GM18519 (cell line): ENCODE data around the gene METTL22.

Experiments
- ATAC-seq: cut with Tn5 transposase; IDR thresholded peaks from one replicate; pipeline ENCODE4 v1.9.1; 2021; ENCODE audit warnings: mild to moderate bottlenecking, moderate library complexity; ENCODE audit not compliant: unreplicated experiment, low FRiP score

METTL22 gene

DNA sequence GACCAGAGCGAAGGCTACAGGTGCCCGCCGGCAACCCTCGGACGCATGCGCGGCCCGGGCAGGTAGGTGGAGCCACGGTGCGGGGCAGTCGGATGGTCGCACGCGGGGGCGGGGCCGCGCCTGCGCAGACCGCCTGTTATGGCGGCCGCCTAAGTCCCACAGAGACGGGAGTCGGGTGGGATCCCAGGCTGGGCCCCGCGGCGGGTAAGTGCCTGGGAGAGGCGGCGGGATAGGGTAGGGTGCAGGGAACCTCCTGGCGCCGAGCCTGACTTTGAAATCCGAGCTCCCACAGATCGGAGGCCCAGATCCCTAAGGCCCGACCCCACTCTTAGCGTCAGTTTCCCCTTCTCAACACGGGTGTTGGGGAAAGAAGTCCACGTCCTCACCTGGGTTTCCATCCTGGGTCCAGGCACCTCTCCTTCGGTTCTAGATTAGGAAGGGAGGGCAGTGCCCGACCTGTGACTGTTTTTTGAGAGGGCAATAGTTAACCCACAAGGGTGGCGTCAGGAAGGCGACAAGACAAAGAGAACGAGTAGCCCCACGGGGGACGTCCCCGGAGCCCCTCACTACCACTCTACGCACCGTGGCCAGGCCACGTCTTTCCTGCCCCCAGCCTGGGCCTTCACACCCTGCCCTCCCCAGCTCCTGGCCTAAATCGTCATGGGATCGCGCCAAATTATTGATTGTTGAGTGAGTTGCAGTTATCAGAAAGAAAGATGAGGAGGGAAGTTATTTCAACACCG is at the start of gene METTL22:
METTL22 (plus strand) TSS at position 127 of the 743 bp plus-strand sequence. CDS start 3,968 bp downstream, outside the sequence.
- ATAC-seq, result peak; percentile 88

DNA sequence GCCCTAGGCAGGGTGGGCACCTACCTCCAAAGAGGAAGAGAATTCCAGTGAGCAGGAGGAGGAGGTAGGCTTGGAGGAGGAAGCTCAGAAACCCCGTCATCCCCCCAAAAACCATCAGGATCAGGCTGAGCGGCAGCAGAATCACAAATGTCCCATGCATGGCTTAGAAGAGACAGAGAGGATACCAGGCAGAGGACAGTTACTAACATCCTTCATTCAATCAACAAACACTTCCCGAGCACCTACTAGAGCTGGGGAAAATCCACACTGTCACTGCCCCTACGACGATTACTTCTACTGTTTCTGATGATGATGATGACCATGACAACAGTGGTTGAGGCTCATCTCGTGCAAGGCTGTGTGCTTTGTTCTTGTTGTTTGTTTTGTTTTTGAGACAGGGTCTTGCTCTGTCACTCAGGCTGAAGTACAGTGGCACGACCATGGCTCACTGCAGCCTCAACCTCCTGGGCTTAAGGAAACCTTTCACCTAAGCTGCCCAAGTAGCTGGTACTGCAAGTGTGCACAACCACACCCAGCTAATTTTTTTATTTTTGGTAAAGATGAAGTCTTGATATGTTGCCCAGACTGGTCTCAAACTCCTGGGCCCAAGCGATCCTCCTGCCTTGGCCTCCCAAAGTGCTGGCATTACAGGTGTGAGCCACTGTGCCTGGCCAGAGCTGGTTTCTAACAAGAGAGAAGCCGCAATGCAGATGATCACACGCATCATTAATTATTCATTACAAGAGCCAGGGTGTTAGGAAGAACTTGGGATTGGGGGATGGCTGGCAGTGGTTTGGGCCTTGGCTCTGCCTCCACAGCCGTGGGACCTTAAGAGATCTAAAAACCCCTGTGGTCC is 49.2 kb upstream of the METTL22 start:
- ATAC-seq, result no peak

DNA sequence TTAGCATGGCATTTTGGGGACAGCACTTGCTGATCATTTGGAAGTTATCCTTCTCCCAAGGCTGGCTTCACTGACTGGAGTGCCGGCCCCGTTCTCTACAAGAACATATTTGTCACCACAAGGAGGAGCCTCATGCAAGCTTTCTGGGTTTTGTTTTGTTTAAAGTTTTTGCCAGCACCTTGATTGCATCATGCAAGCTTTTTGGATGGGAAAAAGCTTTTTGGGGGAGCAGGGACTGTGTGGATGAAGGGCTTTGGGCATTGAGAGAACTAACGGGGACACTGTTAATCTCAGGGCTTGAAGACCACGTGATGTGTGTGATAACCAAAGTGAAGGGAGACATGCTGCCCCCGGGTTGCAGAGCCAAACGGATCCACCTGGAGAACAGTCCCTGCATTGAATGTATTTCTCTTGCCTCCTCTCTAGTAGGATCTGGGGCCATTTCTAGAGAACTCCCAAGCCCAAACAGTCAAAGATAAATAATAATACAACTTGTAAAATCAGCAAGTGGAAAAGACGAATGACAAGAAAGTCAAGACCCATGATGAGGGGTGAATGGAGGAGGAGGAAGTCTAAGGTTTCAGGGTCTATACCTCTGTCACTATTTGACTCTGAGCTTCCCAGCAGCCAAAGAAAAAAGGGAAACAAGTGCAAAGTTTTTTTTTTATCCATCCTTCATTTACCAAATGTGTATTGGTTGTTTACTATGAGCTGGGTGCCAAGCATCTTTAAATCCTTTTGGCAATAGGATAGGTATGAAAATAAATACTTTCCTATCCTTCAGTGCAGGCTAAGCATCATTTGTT is 48.4 kb upstream of the METTL22 start:
- ATAC-seq, result no peak

DNA sequence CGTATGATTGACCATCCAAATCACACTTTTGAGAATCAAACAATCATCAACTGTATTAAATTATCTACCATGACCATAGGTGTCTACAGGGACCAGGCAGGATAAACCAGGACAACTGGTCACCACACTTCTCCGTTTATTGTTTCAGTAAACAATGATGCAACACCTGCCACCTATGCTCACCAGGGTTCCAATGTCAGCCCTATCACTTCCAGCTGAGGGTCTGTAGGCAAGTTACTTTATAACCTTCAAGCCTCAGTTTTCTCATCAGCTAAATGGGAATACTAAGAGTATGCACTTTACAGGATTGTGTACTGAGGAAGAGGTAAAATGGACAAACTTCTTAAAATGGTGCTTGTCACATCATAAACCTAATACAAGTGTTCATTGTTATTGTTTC is 46.1 kb upstream of the METTL22 start:
- no peak for ATAC-seq

DNA sequence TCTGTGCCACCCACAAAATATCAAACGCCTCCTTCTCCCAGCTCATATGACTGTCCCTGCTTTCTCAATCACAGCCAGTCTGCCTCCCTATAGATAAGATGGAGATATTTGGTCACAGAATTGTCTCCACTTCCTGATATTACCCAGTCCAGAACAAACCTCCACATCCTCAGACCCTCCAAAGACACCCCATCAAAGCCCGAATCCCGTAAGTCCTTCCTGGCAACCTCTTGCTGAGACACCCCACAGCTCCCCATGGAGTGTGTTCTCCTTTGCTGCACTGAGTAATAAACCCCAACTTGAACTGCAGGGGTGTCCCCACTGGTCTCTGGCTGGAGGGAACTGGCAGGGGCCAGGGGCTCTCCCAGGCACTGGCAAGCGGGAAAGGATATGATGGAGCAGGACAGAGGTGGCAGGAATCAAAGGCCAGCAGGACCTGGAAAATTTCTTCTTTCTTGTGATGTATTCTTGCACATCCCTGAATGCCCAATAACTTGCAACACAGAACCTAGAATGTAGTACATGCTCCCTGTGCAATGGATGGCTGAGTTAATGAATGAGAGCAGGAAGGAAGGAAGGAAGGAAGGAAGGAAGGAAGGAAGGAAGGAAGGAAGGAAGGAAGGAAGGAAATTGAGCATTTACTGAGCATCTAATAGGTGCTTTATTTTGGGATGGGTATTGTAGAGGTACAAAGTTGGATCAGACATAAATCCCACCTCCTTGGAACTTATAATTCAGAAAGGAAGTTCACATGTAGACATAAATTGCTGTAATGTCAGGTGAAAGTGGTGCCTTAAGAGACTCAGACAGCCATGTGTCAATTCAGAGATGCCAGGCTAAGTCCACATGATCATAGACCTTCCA is 45.1 kb upstream of the METTL22 start:
- ATAC-seq, result no peak

- ATAC-seq, result no peak
Measured at GRCh38 chr16:8577678-8578304, 43.7 kb upstream of the METTL22 start.

- ATAC-seq, result no peak
Measured at GRCh38 chr16:8579559-8579958, 41.9 kb upstream of the METTL22 start.

DNA sequence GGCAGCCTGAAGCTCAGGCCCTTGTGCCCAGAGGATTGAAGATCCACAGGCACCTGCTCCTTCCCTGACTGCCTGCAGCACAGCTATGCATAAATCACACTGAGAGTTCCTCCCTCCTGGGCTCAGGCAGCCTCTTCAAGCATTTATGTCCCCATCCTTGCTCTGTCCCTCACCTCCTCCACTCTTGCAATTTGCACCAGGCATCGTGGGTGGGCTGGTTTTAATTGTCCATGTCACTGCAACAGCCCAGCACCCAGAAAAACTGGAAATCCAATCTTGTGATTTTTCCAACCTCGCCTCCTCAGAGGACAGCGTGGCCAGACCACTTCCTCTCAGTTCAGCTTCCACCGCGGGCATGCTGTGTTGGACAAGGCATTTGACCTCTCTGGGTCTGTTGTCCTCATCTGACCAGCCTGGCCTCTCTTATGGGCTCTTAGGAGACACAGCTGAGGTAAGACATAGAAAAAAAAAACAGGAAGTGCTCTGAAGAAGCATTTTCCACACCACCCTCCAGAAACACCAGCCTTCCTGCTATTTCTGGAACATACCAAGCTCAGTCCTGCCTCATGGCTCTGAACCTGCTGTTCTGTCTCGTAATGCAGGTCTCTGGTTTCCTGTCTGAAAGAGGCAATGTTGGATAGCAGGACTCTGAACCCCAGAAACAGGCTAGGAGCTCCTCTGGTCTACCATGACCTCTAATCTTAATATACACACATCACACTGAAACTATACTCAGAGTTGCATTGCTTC is 39.5 kb upstream of the METTL22 start:
- peak; percentile 65 for ATAC-seq

GRCh38 chr16:8583199-8583598 is 38.3 kb upstream of the METTL22 start:
- no peak for ATAC-seq

DNA sequence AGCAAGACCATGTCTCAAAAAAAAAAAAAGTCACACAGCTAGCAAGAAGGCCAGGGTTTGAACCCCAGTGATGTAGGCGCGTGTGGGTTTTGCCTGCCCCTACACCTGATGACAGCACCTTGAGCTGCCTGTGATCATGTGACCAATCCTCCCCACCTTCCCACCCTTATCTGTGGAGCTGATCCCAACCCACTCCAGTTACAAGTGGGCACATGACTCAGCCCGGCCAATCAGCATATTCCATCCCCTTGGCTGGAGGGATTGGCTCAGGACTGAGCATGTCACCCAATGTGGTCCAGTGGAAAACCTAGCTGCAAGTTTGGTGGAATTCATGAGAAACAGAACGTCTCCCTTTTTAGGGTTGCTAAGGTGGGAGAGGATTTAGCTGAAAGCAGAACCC is 37.8 kb upstream of the METTL22 start:
- no peak for ATAC-seq

GRCh38 chr16:8585041-8585440 is 36.5 kb upstream of the METTL22 start:
- no peak for ATAC-seq

- no peak for ATAC-seq
Measured at GRCh38 chr16:8585857-8586256, 35.6 kb upstream of the METTL22 start.

DNA sequence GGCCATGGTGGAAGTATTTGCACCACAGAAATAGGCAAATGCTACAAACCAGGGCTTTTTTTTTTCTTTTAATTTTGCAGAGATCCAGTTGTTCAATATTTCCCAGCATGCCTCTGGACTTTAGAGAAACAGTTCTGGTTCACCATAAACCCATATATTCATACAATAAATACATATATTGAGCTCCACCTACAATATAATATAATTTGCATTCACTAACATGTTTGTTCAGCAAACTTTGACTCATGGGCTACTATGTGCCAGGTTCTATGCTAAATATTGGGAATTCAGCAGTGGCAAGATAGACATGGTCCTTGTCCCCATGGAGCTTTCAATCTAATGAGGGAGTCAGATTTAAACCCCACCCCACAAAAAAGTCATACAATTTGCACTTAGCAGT is 34.4 kb upstream of the METTL22 start:
- ATAC-seq, result no peak

DNA sequence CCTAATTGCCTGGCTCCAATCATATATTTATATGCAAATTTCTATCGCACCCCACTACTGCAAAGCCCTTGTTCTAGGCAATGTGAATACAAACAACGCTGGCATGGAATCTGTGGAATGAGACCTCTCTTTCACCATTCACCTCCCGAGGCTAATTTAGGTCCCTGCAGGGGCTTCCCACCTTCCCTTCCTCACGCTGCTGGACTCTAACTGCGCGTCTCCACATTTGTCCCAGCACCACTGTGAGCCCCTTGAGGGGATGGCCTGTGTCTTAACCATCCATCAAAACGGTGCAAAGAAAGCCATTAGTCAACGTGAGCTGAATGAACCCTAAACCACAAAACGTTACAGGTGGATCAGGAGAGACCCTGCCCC is 32.8 kb upstream of the METTL22 start:
- ATAC-seq, result no peak

- no peak for ATAC-seq
Measured at GRCh38 chr16:8589057-8589899, 32.2 kb upstream of the METTL22 start.

DNA sequence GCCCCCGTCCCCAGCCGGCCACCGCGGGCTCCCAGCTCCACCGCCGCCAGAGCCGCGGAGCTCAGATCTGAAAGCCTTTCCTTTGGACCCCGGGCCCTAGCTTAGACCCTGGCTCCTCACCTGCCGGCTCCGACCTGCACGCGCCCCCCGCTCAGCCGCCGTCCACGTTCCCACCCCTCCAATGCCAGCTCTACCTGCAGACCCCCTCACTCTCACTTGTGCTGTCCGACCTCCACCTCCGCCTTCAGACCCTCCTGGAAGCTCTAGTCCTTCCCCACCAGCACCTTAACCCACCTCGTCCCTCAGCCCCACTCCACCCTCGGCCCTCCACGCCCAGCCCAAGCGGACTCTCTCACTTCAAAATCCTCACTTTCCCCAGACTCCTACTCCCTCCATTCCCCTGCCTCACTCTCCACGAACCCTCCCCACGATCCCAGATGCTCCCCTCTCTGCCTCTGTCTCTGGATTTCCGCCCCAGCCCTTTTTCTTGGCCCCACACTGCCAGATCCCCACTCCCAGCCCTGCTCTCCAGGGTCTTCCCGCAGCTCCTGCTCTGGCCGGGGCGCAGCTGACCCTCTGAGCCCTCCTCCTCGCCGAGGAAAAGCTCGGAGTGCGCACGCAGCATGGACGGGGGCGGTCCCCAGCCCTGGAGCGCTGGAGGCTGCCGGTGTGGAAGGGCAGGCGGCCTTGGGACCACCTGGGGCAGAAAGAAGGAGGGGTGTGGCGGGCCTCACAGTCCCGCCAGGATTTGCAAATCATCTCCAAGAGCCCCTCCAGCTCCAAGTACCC is 31.4 kb upstream of the METTL22 start, which contains the start of gene TMEM114:
TMEM114 (minus strand) TSS at position 612 of the 789 bp plus-strand sequence. CDS start 673 bp downstream, outside the sequence.
- no peak for ATAC-seq

DNA sequence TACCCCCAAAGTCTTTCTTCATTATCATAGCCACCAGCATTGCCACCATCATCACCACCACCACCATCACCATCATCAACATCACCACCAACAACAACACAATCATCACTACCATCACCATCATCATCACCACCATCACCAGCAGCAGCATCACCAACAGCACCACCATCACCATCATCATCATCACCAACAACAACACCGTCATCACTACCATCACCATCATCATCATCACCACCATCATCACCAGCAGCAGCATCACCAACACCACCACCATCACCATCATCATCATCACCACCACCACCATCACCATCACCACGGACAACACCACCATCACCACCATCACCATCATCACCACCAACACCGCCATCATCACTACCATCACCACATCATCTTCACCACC is 30.7 kb upstream of the METTL22 start:
- ATAC-seq, result no peak
